Measurements from ENCODE around the gene PARN. TPM values are rescaled to one million over a fixed set of nuclear protein-coding genes. Genes with fewer than 3 reads are reported as not detected.
A peak's percentile ranks its signal among the peaks of the same experiment; 100 is the strongest.

Gene PARN
- total and polyA plus RNA-seq, 2 donors = 20.4 to 24.8 TPM

DNA sequence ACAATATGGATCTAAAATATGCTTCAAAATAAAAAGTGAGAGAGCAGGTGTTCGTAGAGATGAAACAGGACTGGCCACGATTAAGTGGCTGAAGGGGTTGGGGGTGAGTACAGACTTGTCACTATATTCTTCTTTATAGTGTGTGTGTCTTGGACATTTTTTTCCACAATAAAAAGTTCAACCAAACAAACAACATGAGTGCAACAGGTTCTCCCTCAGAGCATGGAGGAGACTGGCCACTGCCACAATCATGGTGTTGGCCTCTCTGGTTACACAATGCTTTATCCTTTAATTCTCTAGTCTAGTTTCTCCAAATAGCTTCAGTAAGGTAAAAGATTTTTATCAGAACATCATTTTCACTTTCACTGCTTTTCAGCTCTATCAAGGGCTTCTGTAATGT lies 109.3 kb downstream of the PARN start:
- Histone ChIP-seq H3K36me3 (ENCODE audit: control insufficient read depth in 2 of 2, insufficient read depth in 2 of 2, low read length in 1 of 2) (no peaks in the 10 kb centered on the region), H3K27ac (ENCODE audit: low read depth in 1 of 2, low read length in 1 of 2) (no peak overlapping the region), H3K9me3 (ENCODE audit: control insufficient read depth in 2 of 2, insufficient read depth in 1 of 2, low read length in 1 of 2) (no peaks in the 10 kb centered on the region), H3K4me1 (ENCODE audit: control insufficient read depth in 2 of 2, insufficient read depth in 2 of 2, low read length in 2 of 2) (peaks cover 2 to 4% of the 10 kb centered on the region in 2 donors), H3K4me3 (ENCODE audit: low read length in 2 of 2) (no peak overlapping the region), H3K27me3 (ENCODE audit: control insufficient read depth in 2 of 2, insufficient read depth in 1 of 2, low read length in 1 of 2) (no peaks in the 10 kb centered on the region)
- 92% methylated on average over 2 of the region's 2 CpGs for WGBS
- DNase-seq (ENCODE audit: low read depth in 6 of 9, low spot score in 9 of 9) = no peak

DNA sequence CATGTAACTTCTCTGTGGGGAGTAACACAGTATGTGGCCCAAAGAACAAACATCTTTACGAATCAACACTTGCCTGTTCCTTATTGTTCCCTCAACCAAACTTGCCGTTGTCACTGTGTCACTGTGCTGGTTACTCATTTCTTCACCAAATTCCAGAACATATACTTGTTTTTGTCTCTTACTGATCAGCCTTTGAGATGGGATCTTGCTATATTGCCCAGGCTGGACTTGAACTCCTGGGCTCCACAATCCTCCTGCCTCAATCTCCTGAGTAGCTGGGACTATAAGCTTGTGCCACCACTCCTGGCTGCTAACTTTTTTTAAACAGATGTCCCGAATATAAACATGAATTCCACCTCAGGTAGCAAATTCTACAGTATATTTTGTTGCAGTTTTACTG lies 115.1 kb downstream of the PARN start:
- Histone ChIP-seq H3K9me3 (ENCODE audit: control insufficient read depth in 2 of 2, insufficient read depth in 1 of 2, low read length in 1 of 2) (no peaks in the 10 kb centered on the region), H3K27ac (ENCODE audit: low read depth in 1 of 2, low read length in 1 of 2) (no peak overlapping the region), H3K27me3 (ENCODE audit: control insufficient read depth in 2 of 2, insufficient read depth in 1 of 2, low read length in 1 of 2) (no peaks in the 10 kb centered on the region), H3K4me3 (ENCODE audit: low read length in 2 of 2) (no peak overlapping the region), H3K36me3 (ENCODE audit: control insufficient read depth in 2 of 2, insufficient read depth in 2 of 2, low read length in 1 of 2) (no peaks in the 10 kb centered on the region), H3K4me1 (ENCODE audit: control insufficient read depth in 2 of 2, insufficient read depth in 2 of 2, low read length in 2 of 2) (peaks cover 0 to 2% of the 10 kb centered on the region in 2 donors)
- WGBS = 96% methylated on average over 3 of the region's 3 CpGs
- no peak for DNase-seq (ENCODE audit: low read depth in 6 of 9, low spot score in 9 of 9)

DNA sequence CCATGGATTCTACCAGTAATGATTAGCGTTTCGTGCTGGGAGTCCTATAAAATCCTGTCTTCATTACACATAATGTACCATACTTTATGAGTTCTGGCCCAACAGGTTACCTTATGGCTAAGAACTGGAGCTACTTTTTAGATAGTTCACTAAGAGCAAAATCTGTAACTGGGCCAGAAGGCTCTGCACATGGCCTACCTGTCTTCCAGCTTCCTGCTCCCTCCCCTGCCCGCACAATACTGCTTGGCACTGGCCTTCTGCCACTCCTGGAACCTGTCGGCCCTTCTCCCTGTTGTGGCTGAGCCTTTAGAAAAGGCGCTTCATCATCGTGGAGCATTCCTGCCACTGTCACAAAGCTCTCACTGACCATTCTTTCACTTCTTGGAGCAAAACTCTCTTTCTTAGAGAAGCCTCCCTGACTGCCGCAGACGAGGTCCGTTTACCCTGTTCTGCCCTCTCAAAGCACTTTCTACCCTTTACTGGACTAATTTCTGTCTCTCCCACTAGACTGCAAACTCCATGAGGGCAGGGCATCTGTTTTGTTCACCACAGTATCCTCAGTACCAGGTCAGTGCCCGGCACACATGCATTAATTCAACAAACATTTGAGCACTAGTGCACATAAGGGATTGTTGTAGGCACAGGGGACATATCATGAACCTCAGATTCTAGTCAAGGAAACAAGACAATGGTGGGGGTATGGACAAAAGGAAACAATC lies 116.5 kb downstream of the PARN start:
- Histone ChIP-seq H3K9me3 (ENCODE audit: control insufficient read depth in 2 of 2, insufficient read depth in 1 of 2, low read length in 1 of 2) (no peaks in the 10 kb centered on the region), H3K27me3 (ENCODE audit: control insufficient read depth in 2 of 2, insufficient read depth in 1 of 2, low read length in 1 of 2) (no peaks in the 10 kb centered on the region), H3K4me3 (ENCODE audit: low read length in 2 of 2) (no peak overlapping the region), H3K36me3 (ENCODE audit: control insufficient read depth in 2 of 2, insufficient read depth in 2 of 2, low read length in 1 of 2) (no peaks in the 10 kb centered on the region), H3K27ac (ENCODE audit: low read depth in 1 of 2, low read length in 1 of 2) (no peak overlapping the region), H3K4me1 (ENCODE audit: control insufficient read depth in 2 of 2, insufficient read depth in 2 of 2, low read length in 2 of 2) (peaks cover 2% of the 10 kb centered on the region in 2 donors)
- DNase-seq (ENCODE audit: low read depth in 6 of 9, low spot score in 9 of 9) = no peak
- WGBS = 99% methylated on average over 10 of the region's 10 CpGs

DNA sequence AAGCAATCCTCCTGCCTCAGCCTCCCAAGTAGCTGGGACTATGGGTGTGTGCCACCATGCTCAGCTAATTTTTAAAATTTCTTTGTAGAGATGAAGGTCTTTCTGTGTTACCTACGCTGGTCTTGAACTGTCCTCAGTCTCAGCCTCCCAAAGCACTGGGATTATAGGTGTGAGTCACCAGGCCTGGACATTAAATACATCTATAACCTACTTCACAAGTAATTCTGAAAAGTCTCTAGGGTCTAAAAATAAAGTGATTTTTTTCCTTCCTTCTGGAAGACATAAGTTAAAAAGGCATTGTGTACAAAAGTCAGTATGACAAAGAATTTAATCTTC lies 118.3 kb downstream of the PARN start:
- no peaks in the 10 kb centered on the region for H3K27me3 ChIP-seq (ENCODE audit: control insufficient read depth in 2 of 2, insufficient read depth in 1 of 2, low read length in 1 of 2)
- no peak for DNase-seq (ENCODE audit: low read depth in 6 of 9, low spot score in 9 of 9)
- H3K4me1 ChIP-seq (ENCODE audit: control insufficient read depth in 2 of 2, insufficient read depth in 2 of 2, low read length in 2 of 2) = peaks cover 2% of the 10 kb centered on the region in 2 donors
- no peak overlapping the region for H3K4me3 ChIP-seq (ENCODE audit: low read length in 2 of 2)
- WGBS = 99% methylated on average over 1 of the region's 1 CpG
- no peaks in the 10 kb centered on the region for H3K9me3 ChIP-seq (ENCODE audit: control insufficient read depth in 2 of 2, insufficient read depth in 1 of 2, low read length in 1 of 2)
- no peaks in the 10 kb centered on the region for H3K36me3 ChIP-seq (ENCODE audit: control insufficient read depth in 2 of 2, insufficient read depth in 2 of 2, low read length in 1 of 2)
- no peak overlapping the region for H3K27ac ChIP-seq (ENCODE audit: low read depth in 1 of 2, low read length in 1 of 2)

DNA sequence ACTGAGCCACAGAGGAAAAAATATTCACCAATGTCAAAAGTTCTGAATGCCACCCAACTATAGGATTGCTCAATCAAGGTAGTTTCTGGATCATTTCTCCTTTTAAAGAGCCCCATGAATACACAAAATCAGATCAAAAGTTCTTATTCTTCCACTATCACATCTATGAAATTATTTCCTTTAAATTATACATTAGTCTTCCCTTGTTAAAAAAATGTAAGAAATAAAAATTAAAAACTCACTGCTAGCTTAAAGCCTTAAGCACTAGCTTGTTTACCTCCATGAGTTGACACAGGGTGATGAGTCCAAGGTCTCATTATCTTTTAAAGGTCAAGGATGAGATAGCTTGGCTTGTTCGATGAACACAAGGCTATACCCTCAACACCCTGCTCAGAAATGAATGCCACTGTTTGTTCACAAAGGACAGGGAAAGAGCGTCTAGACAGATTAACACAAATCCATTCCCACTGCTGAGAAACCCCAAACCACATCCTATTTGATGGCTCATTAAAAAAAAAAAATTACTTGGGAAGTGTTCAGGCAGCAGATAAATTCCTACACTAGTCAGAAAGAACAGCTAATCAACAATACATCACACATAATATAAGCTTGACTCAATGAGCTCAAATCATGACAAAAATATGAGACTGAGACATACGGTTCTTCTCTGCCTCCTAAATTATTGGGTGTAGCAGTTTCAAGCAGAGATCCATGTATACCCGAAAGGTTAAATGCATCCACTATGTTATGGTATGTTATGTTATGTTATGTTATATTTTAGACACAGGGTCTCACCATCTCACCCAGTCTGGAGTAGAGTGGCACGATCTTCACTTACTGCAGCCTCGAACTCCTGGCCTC lies 118.9 kb downstream of the PARN start:
- no peaks in the 10 kb centered on the region for H3K36me3 ChIP-seq (ENCODE audit: control insufficient read depth in 2 of 2, insufficient read depth in 2 of 2, low read length in 1 of 2)
- no peak overlapping the region for H3K27ac ChIP-seq (ENCODE audit: low read depth in 1 of 2, low read length in 1 of 2)
- H3K27me3 ChIP-seq (ENCODE audit: control insufficient read depth in 2 of 2, insufficient read depth in 1 of 2, low read length in 1 of 2) = no peaks in the 10 kb centered on the region
- H3K4me3 ChIP-seq (ENCODE audit: low read length in 2 of 2) = no peak overlapping the region
- peaks cover 2% of the 10 kb centered on the region in 2 donors for H3K4me1 ChIP-seq (ENCODE audit: control insufficient read depth in 2 of 2, insufficient read depth in 2 of 2, low read length in 2 of 2)
- 94% methylated on average over 6 of the region's 6 CpGs for WGBS
- no peak for DNase-seq (ENCODE audit: low read depth in 6 of 9, low spot score in 9 of 9)
- no peaks in the 10 kb centered on the region for H3K9me3 ChIP-seq (ENCODE audit: control insufficient read depth in 2 of 2, insufficient read depth in 1 of 2, low read length in 1 of 2)

DNA sequence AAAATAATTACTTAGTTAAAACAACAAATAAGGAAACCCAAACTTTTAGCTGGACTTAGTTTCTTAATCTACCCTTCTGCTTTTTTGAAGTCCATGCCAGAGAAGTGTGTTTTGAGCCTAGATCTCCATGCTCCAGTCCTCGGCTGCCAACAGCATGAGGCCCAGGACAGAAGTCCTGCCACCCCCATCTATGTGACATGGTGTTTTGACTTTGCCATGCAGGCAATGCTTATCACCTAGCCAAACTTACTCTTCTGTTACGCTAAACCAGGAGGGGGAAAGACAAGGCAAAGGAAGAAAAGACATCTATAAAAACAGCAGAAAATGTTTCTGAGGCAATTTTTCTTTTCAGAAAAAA lies 119.5 kb downstream of the PARN start:
- 94% methylated on average over 2 of the region's 2 CpGs for WGBS

DNA sequence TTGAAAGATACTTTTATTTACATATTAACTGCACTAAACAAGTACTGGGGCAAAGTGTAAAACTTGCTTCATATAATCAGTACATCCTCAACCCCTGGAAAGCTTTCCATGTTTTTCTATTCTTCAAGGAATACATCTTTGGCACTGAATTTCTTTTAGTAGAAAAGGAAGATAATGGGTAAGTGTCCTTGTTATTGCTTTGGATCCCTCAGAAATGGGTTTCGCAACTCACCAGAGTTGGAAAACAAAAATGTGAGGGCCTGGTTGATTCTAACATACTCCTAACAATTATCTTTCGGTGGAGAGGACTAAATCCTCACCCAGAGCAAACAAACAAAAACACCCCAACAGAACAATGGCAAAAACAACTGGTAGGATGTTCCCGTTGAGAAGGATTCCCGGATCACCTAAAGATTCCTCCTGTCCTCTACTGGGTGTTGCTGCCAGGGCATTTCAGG lies 120.4 kb downstream of the PARN start:
- Histone ChIP-seq H3K4me1 (ENCODE audit: control insufficient read depth in 2 of 2, insufficient read depth in 2 of 2, low read length in 2 of 2) (peaks cover 2% of the 10 kb centered on the region in 2 donors), H3K27me3 (ENCODE audit: control insufficient read depth in 2 of 2, insufficient read depth in 1 of 2, low read length in 1 of 2) (no peaks in the 10 kb centered on the region), H3K27ac (ENCODE audit: low read depth in 1 of 2, low read length in 1 of 2) (no peak overlapping the region), H3K36me3 (ENCODE audit: control insufficient read depth in 2 of 2, insufficient read depth in 2 of 2, low read length in 1 of 2) (no peaks in the 10 kb centered on the region), H3K4me3 (ENCODE audit: low read length in 2 of 2) (no peak overlapping the region), H3K9me3 (ENCODE audit: control insufficient read depth in 2 of 2, insufficient read depth in 1 of 2, low read length in 1 of 2) (no peaks in the 10 kb centered on the region)
- 97% methylated on average over 4 of the region's 4 CpGs for WGBS
- DNase-seq (ENCODE audit: low read depth in 6 of 9, low spot score in 9 of 9) = no peak

More for the DNA sequence above, 119.5 kb downstream of the PARN start:
- H3K36me3 ChIP-seq (ENCODE audit: control insufficient read depth in 2 of 2, insufficient read depth in 2 of 2, low read length in 1 of 2) = no peaks in the 10 kb centered on the region
- no peak for DNase-seq (ENCODE audit: low read depth in 6 of 9, low spot score in 9 of 9)
- no peaks in the 10 kb centered on the region for H3K27me3 ChIP-seq (ENCODE audit: control insufficient read depth in 2 of 2, insufficient read depth in 1 of 2, low read length in 1 of 2)
- no peak overlapping the region for H3K27ac ChIP-seq (ENCODE audit: low read depth in 1 of 2, low read length in 1 of 2)
- peaks cover 2% of the 10 kb centered on the region in 2 donors for H3K4me1 ChIP-seq (ENCODE audit: control insufficient read depth in 2 of 2, insufficient read depth in 2 of 2, low read length in 2 of 2)
- H3K4me3 ChIP-seq (ENCODE audit: low read length in 2 of 2) = no peak overlapping the region
- H3K9me3 ChIP-seq (ENCODE audit: control insufficient read depth in 2 of 2, insufficient read depth in 1 of 2, low read length in 1 of 2) = no peaks in the 10 kb centered on the region

DNA sequence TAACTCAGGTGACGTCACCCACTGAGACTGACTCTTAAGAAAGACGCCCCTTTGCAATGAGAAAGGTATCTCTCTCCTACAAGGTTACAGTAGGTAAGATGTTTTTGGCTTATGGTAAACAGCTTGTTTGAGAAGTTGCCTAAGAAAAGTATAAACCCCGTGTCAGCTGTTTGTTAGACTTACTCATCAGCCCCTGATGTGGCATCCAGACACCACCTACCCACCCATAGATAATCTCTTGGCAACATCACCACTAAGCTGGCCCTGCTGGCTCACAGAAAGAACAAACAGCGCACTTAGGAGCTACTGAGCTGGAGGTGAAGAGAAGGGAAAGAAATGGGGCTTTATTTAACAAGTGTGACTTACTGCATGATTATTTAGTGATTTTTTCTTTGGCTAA lies 121.0 kb downstream of the PARN start:
- Histone ChIP-seq H3K27ac (ENCODE audit: low read depth in 1 of 2, low read length in 1 of 2) (peak overlapping the region in 1 of 2 donors; percentile 25), H3K36me3 (ENCODE audit: control insufficient read depth in 2 of 2, insufficient read depth in 2 of 2, low read length in 1 of 2) (no peaks in the 10 kb centered on the region), H3K4me3 (ENCODE audit: low read length in 2 of 2) (no peak overlapping the region), H3K27me3 (ENCODE audit: control insufficient read depth in 2 of 2, insufficient read depth in 1 of 2, low read length in 1 of 2) (no peaks in the 10 kb centered on the region), H3K4me1 (ENCODE audit: control insufficient read depth in 2 of 2, insufficient read depth in 2 of 2, low read length in 2 of 2) (peaks cover 2% of the 10 kb centered on the region in 2 donors), H3K9me3 (ENCODE audit: control insufficient read depth in 2 of 2, insufficient read depth in 1 of 2, low read length in 1 of 2) (no peaks in the 10 kb centered on the region)
- WGBS = 94% methylated on average over 4 of the region's 4 CpGs
- DNase-seq (ENCODE audit: low read depth in 6 of 9, low spot score in 9 of 9) = no peak

DNA sequence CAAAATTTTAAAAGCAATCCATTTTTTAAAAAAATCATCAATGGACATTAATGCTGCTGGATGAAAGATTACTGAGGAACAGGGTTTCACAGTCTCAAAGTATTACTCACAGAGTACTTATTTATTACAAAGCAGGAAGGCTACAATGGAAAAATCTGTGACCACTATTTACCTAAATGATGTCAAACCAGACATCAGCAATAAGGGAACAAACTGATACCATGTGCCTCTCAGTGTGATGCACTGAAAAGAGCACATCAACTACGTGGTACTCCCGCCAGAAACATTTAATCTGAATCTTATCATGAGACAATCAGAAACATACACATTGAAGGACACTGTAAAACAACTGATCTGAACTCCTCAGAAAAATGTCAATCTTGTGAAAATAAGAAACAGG lies 124.2 kb downstream of the PARN start:
- H3K36me3 ChIP-seq (ENCODE audit: control insufficient read depth in 2 of 2, insufficient read depth in 2 of 2, low read length in 1 of 2) = peaks cover 0 to 3% of the 10 kb centered on the region in 2 donors
- no peaks in the 10 kb centered on the region for H3K9me3 ChIP-seq (ENCODE audit: control insufficient read depth in 2 of 2, insufficient read depth in 1 of 2, low read length in 1 of 2)
- peaks cover 2 to 3% of the 10 kb centered on the region in 2 donors for H3K4me1 ChIP-seq (ENCODE audit: control insufficient read depth in 2 of 2, insufficient read depth in 2 of 2, low read length in 2 of 2)
- 93% methylated on average over 2 of the region's 2 CpGs for WGBS
- H3K27ac ChIP-seq (ENCODE audit: low read depth in 1 of 2, low read length in 1 of 2) = no peak overlapping the region
- H3K27me3 ChIP-seq (ENCODE audit: control insufficient read depth in 2 of 2, insufficient read depth in 1 of 2, low read length in 1 of 2) = no peaks in the 10 kb centered on the region
- H3K4me3 ChIP-seq (ENCODE audit: low read length in 2 of 2) = no peak overlapping the region
- no peak for DNase-seq (ENCODE audit: low read depth in 6 of 9, low spot score in 9 of 9)
